NB4 (cell line): ENCODE data around the gene PPP1R13L.
"Not testable (repeated sequence)": the region's sequence is repeated elsewhere in the genome, so short reads cannot be mapped to it uniquely, and the experiment has no call there.

ENCODE experiments used
- DNase-seq: peaks from one replicate; pipeline ENCODE4 v3.0.0; 2010; ENCODE audit warnings: low read depth
- H3K4me3 ChIP-seq: one replicate; pipeline ENCODE4 v1.5.1; 2011; ENCODE audit warnings: mild to moderate bottlenecking, low read depth, low read length, moderate library complexity
- CTCF ChIP-seq: IDR thresholded peaks from one replicate; pipeline ENCODE4 v1.5.1; 2012; ENCODE audit warnings: low read depth, low read length
- MAX ChIP-seq: IDR thresholded peaks from 2 replicates; pipeline ENCODE4 v1.6.1; 2011; ENCODE audit warnings: low read depth, low read length
- MYC ChIP-seq: IDR thresholded peaks from 2 replicates; pipeline ENCODE4 v1.6.1; 2011; ENCODE audit warnings: low read depth, low read length
- POLR2A ChIP-seq: IDR thresholded peaks from 2 replicates; pipeline ENCODE4 v1.6.1; 2011; ENCODE audit warnings: mild to moderate bottlenecking; ENCODE audit not compliant: insufficient read length; ENCODE audit errors: extremely low read depth

The PPP1R13L gene

GRCh38 chr19:45339629-45340028 is 65.2 kb downstream of the PPP1R13L start:
- no peak for DNase-seq
- TF ChIP-seq MAX (no peak), CTCF (no peak)
- no peak overlapping the region for H3K4me3 ChIP-seq

GRCh38 chr19:45336696-45337251 is 68.1 kb downstream of the PPP1R13L start:
- no peak for DNase-seq
- TF ChIP-seq CTCF (no peak), MYC (no peak)
- H3K4me3 ChIP-seq, result no peak overlapping the region

GRCh38 chr19:45334881-45335280 is 70.0 kb downstream of the PPP1R13L start:
- not testable (repeated sequence) for H3K4me3 ChIP-seq, DNase-seq

- TF ChIP-seq MYC (no peak), CTCF (no peak), POLR2A (no peak), MAX (no peak)
- no peak for DNase-seq
- no peak overlapping the region for H3K4me3 ChIP-seq
Observed at GRCh38 chr19:45333609-45334303, 71.1 kb downstream of the PPP1R13L start.

GRCh38 chr19:45331411-45331810 is 73.5 kb downstream of the PPP1R13L start:
- no peak for DNase-seq
- H3K4me3 ChIP-seq, result no peak overlapping the region
- TF ChIP-seq CTCF, result no peak
- TF ChIP-seq MAX, result no peak
- TF ChIP-seq POLR2A, result no peak
- no peak for TF ChIP-seq MYC
